ENCODE measurements around the gene CTIF. TPM values are rescaled to one million over a fixed set of nuclear protein-coding genes. Genes with fewer than 3 reads are reported as not detected.
"Not testable (repeated sequence)": the region's sequence is repeated elsewhere in the genome, so short reads cannot be mapped to it uniquely, and the experiment has no call there.

CTIF gene
- total RNA-seq, 1 donor from 2014 or later, result 19.5 TPM

- DNase-seq, result no peak
Observed at GRCh38 chr18:48868468-48869466, 329.9 kb downstream of the CTIF start.

DNA sequence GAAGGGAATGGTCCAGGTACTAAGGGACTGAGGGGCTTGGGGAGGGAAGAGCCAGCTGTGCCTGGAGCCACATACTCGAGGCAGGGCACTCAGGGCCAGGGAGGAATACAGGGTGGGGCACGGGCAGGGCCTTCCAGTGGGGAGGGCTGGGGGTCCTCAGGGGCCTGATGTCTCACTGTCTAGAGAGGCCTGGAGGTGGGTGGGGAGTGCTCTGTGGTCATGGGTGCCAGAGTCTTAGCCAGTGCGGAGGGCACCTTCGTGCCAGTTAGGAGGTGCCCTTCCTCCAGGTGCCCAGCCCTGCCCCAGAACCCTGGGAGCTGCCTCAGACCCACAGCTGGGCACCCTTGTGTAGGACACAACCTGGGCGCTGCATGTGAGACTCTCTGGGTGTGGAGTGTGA, 330.8 kb downstream of the CTIF start:
- DNase-seq, result no peak

GRCh38 chr18:48870926-48871325, 332.1 kb downstream of the CTIF start:
- not testable (repeated sequence) for DNase-seq

DNA sequence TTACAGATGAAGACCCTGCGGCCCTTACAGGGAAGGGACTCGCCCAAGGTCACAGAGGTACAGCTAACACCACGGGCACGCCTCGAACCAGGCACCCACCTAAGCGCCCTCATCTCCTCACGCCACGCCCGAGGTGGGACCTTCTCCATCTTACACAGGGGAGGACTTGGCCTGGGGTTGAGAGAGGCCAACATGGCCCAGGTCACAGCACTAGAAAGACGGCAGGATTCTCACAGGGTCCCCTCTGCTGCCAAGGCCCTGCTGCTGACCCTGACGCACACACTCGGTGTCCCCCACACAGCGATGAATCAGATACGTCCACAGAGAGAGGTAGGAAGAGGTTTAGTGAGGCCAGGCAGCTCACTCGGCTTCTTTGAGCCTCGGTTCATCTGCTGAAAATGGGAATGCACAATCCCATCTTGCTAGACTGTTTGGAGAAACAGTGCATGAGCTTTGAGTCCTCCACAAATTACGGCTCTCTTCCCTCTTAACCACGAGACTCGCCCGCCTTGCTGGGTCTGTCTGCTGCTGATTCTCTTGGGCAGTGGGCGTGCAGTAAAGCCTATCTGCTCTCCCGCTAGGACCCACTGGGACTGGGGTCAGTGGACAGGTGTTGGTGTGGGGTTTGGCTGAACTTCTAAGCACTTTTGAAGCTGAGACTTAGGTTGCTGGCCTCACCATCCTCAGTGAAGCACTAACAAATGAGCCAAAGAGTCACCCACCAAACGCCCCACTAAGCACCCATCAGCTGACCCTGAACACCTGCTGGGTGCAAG, 332.7 kb downstream of the CTIF start:
- no peak for DNase-seq

DNA sequence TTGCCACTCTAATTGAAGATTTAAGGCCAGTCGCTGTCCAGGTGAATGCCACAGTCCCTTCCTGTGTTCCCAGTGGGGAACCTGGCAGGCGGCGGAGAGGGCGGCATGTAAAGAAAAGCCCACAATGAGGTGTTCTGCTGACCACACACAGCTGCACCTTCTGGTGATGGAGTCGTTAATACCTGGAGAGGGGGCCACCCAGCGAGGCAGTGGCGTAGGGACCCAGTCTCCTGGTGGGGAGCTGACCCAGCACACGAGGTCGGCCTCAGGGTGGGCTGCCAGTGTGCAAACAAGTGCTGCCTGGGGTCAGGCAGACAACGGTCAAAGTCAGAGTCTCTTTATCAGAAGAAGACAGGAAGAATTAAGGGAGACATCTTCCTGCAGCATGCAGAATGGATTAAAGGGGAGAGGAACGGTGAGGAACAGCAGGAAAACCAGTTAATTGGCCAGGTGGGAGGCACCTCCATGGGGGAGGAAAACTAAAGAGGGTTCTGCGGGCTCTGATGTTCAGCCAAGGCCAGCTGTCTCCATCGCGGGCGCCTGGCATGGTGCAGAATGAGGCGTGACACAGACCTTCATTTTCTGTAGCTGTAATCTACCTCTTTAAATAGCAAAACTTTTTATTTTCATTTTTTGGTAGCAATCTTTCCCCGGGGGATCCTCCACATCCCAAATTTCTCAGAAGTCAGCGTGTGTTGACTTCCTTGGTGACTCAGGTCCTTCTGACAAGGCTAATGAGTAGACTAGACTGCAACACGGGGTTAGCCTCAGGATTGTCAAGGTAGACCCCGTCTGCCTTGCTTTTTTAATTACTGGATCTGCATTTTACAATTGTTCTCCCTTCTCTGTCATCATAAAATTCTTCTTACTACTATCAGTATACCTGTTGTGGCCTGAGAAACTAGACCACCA, 333.7 kb downstream of the CTIF start:
- DNase-seq, result no peak

DNA sequence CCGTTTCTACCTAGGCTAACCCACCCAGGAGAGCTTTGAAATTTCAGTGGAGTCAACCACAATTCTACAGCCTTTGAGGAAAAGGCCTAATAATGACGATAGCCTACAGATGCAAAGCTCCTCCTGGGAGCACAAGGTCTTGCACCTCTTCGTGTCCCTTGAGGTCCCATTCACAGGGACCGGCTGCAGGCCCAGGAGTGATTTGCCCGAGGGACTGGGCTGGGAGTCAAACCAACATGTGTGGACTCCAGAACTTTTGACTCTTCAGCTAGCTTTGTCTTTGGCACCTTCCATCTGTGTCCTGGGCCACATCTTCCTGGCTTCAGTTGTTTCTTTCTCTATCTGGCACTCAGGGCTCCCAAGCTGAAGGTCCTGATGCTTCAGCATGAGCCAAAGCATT, 335.4 kb downstream of the CTIF start:
- no peak for DNase-seq

GRCh38 chr18:48874701-48875162, 335.9 kb downstream of the CTIF start:
- DNase-seq, result no peak

DNA sequence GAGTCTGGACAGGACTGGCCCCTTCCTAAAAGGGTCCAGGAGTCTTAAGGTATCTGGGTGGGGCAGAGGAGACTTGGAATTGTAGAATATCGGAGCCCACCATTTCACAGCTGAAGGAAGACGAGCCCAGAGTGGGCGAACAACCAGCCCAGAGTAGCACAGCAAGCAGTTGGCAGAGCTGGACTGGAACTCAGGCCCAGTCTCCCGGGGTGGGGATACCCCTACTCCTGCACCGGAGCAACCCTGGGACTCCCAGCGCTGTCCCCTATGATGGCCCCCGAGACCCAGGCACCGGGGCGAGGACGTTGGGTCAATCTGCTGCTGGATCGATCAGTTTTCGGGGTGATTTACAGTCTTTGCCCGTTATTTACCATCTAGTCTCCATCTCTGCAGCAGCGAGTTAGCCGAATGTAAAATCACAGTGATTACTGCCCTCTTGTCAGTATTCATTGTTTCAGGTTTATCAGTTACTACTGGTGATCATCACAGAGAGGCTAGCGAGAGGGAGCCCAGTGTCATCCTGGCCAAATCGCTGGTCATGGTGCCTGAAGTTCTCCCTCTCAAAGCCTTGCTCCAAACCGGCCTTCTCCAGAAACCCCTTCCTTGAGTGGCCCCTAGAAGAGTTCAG, 336.6 kb downstream of the CTIF start:
- no peak for DNase-seq

GRCh38 chr18:48875942-48876511, 337.2 kb downstream of the CTIF start:
- DNase-seq, result no peak

DNA sequence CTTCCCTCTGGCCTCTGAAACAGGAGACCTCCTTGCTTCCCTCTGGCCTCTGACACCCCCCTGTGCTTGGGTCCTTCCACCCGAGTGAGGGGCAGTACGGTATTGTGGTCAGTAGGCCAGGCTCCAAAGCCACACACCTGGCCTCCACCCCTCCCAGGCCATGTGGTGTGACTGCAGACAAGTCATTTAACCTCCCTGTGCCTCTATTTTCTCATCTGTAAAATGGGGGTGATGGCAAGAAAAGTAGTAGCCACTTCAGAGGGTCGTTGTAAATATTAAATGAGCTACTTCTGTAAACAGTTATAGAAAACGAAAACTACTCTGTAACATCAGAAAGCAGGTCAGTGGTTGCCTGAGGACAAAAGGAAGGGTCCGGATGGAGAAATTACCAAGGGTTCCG, 337.8 kb downstream of the CTIF start:
- no peak for DNase-seq

GRCh38 chr18:48877941-48878340, 339.1 kb downstream of the CTIF start:
- DNase-seq, result no peak

DNA sequence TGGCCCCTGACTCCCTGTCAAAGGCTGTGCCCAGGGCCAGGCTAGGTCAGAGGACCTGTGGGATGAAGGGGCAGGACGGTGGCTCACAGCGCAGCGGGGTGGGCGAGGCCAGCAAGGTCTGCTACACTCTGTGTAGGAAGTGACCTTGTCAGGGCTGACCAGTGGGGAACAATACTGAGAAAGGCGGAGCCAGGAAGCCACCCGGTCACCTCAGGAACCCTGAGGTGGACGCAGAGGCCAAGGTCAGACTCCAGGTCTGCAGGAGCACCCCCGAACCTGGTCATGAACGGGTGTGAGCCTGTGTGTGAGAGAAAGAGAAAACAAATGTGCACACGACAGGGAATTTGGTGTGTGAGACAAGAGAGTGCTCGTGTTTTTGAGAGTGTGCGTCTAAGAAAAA, 339.6 kb downstream of the CTIF start:
- no peak for DNase-seq

- DNase-seq, result no peak
Observed at GRCh38 chr18:48879008-48879431, 340.2 kb downstream of the CTIF start.

- DNase-seq, result no peak
Observed at GRCh38 chr18:48880931-48881330, 342.1 kb downstream of the CTIF start.

DNA sequence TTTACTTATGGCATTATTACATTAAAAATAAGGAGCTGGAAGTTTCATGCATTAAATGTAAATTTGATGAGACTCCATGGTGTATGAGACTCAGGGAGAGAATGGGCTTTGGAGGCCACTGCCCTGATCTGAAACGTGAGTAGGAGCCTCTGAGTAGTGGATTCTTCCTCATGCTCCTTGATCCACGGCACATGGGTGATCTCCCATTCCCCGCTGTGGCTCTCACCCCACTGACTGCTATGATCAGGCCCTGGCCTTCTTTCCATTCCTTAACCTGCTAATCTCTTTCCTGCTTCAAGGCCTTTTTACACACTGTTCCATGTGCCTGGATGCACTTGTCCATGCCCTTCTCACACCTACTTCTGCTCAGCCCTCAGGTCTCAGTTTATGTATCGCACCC, 343.5 kb downstream of the CTIF start:
- no peak for DNase-seq

DNA sequence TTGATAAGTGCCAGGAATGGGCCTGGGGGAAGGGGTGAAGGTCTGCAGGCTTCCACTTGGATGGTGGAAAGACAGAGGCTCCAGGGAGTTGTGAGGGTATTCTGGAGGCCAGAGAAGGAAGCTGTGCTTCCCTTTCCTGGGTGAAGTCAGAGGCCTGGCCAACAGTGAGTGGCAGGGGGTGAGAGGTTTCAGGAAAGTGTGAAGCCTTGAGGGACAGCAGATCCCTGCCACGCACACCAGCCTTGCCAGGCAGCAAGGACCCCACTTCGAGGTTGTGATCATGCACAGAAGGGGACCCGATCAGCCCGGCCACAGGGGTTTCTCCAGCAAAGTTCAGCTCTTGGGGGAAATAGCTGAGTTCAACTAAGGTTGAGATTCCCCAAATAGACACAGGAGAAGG, 345.5 kb downstream of the CTIF start:
- DNase-seq, result no peak

- DNase-seq, result no peak
Observed at GRCh38 chr18:48884771-48885170, 345.9 kb downstream of the CTIF start.

- DNase-seq, result no peak
Observed at GRCh38 chr18:48885266-48885923, 346.6 kb downstream of the CTIF start.

- DNase-seq, result no peak
Observed at GRCh38 chr18:48885924-48886400, 347.1 kb downstream of the CTIF start.

GRCh38 chr18:48886520-48887293, 347.9 kb downstream of the CTIF start:
- no peak for DNase-seq

Measured in skin of body (tissue), 2 donors.